MM.1S (cell line): ENCODE measurements around the gene DPAGT1.

Experiments
- CTCF ChIP-seq: fragments of 300-600 bp; sonication (generic); IDR thresholded peaks from 2 replicates; pipeline ENCODE4 v1.5.1; 2016; ENCODE audit warnings: antibody characterized with exemption, low read length, mixed read lengths
- EZH2 ChIP-seq: fragments of 300-600 bp; sonication (generic); optimal IDR thresholded peaks from 2 replicates; pipeline ENCODE3; 2017; ENCODE audit warnings: low read depth, mild to moderate bottlenecking, antibody characterized with exemption, low read length, mixed read lengths

- no peak for TF ChIP-seq CTCF
- TF ChIP-seq EZH2, result no peak
Observed at GRCh38 chr11:119126675-119127268, 25.1 kb upstream of the DPAGT1 start.
